ENCODE results near the gene PRAC1.
A peak's percentile ranks its signal among the peaks of the same experiment; 100 is the strongest.
"Not testable (repeated sequence)": the region's sequence is repeated elsewhere in the genome, so short reads cannot be mapped to it uniquely, and the experiment has no call there.

Gene PRAC1

GRCh38 chr17:48725288-48726064 is 3.2 kb upstream of the PRAC1 start:
- DNase-seq: no peak

- no peak for DNase-seq
Measured at GRCh38 chr17:48725004-48725287, 2.6 kb upstream of the PRAC1 start.

DNA sequence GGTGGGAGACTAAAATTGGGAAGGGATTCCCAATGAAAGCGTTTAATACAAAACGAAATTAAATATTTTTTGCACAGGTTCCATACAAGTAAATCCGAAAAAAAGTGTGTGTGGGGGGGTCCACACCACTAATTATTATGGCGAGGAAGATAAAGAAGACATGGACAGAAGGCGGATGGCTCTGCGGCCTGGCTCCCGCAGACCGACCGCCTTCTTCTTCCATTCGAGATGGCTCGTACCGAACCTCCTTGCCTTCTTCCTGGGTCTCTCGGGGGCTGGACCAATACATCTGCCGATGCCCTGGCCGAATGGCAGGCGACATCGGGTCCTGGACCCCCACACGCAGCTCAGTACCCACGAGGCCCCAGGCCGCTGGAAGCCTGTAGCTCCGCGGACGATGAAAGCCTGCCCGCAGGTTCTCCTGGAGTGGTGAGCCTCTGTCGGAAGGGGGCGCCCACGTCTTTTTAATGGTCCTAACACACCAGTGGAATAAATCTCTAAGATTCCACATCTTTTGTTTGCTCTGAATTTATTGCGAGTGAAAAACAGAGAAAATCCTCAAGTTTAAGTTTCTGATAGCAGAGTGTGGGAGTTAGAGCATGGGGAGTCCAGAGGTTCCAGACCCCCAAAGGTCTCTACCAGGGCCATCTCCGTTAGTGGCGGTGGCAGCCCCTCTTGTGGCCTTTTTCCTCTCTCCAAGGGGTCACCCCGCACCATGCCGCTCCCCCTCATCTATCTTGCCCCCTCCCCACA is 2.1 kb upstream of the PRAC1 start:
- DNase-seq: peak; percentile 75 to 83

DNA sequence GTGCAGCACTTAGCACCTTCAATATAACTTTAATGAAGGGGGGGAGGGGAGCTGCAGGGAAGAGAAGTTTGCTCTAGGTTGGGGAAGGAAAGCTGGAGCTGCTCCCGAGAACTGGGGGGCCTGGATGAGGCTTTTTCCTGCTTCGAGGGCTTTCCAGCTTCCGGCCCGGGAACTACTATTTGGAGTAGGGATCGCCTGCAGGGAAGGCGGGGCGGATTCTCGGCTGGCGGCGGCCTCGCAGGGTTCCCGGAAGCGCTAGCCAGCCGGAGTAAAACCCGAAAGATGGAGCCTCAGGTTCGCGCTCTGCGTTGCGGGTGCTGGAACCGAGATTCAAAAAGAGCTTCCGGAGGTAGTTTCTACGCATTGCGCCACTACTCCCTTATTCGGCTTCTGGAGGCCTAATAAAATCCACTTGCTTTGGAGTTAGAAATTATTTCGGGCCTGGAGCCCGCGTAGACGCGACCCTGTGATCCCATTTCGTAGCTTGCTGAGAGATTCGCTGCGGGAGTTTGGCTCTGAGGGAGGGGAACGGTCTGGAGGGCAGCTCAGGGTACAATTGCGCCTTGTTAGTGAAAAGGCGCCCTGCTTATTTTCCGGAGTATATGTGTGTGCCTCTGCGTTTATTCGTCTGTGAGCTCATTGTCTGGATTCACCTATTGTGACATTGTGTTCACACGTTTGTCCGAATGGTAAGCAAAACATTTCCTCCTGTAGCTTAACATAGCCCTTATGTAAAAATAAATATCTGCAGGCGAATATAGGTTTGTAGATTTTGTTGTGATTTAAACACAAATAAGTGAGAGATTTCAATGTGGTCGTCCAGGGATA is 1.3 kb upstream of the PRAC1 start:
- DNase-seq: no peak

GRCh38 chr17:48722915-48723422 is 651 bp upstream of the PRAC1 start, which contains the start of gene PRAC2:
Gene PRAC2 (plus strand): TSS chr17:48723185. CDS start chr17:48724411, 1,226 bp downstream.
- DNase-seq: no peak

DNA sequence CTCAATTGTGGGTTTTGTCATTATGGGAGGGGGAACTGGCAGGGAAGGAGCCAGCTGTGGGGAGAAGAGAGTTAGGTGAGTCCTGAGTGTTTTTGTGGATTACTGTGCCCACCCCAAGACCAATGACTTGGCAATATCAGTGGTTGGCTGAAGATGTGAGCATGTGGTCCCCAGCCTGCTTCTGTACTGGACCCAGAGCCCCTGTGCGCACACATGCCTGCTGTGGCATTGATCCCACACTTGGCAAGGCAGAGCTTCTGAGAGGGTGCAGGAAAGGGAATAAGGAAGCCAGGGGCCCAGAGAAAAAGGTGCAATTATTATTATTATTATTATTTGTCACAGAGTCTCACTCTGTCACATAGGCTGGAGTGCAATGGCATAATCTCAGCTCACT is 1.3 kb downstream of the PRAC1 start:
- no peak for DNase-seq

DNA sequence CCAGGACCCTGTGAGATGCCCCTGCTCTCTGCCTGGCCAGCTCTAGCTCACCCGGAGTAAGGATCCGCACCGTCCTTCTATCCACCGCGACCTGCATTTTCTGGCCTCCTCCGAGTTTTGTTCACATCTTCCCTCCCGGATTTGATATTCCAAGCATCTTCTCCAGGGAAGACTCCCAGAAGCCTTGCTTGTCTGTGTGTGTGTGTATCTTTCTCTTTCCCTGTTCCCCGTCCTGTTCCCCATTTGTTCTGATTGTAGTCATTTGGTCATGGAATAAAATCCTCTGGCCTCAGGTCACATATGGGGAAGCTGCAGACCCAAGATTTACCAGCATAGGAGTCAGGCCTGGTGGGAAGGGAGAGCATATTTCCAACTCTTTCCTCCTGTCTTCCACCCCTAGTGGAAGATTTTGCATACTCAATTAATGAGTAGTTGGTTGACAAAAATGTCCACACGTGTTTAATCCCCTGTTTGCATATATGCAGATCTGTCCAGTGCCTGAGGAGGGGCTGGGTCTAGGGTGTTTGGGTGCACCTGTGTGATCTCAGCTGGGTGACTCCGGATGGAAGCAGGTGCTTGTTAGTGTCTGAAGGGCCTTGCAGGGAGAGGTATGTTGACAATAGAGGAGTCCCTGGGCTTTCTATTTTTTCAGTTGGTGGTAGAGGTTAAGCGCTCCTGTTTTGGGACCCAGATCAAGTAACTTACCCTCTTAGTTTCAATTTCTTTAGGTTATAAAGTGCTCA is 1.9 kb downstream of the PRAC1 start:
- peak; percentile 19 to 71 for DNase-seq

DNA sequence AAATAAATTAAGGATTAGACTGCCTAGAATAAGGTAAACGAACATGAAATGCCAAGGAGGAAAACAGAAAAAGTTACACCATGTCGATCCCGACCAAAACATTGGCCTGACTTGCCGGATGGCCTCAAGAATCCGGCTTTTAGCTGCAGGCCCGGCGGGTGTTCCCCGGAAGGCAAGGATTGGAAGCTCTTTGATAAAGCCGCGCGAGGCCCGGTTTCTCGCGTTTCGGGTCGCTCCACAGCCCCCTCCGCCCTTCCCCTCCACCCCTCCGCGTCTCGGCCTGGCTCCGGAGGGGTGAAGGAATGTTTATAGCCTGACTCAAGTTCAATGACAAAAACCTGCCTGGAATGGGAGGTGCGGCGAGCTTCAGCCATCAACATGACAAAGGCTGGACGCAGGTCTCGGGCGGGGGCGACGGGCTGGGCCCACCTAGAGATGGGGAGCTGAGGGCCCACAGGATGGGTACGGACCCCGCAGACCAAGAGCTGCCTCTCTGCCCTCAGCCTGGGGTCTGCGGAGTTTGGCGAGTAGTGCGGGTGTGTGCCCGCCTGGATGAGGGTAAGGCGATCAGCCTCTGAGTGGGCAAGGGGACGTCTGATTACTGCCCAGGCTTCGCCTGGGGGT is 2.6 kb downstream of the PRAC1 start:
- no peak for DNase-seq

DNA sequence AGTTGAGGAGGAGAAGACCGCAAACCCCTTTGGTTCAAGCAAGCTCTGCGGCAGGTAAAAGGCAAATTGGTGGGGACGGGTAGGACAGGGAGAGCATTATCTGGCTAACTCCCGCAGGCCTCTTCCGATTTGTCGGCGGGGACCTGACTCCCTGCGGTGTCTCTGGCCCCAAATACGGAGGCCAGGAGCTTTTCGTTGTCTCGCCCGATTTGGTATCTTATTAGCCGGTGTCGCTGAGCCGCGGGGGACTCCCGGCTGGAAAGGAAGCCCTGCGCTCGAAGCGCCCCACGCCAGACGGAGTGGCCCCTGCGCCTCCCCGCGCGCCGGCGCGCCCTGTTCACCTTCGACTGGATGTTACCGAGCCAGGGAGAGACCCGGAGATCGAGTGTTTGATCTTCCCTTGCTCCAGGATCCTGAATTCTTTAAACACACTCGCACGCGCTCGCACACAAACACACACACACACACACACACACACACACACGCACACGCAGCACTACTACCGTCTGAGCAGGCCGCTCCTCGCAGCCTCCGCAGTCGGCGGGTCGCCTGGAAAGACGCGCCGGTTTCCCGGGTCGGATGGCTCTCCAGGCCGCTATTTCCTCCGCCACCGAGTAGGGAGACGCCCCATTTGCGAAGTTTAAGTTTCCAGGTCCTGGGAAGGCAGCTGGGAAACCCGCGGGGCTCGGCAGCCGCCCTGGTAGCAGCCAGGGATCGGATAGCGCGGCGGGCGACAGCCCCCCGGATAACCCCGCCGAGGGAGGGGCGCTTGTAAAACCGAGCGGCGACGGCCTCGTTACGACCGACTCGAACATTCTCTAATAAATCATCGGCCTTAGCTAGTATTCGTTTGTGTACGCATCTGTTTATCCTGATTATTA is 3.3 kb downstream of the PRAC1 start:
- DNase-seq: no peak

DNA sequence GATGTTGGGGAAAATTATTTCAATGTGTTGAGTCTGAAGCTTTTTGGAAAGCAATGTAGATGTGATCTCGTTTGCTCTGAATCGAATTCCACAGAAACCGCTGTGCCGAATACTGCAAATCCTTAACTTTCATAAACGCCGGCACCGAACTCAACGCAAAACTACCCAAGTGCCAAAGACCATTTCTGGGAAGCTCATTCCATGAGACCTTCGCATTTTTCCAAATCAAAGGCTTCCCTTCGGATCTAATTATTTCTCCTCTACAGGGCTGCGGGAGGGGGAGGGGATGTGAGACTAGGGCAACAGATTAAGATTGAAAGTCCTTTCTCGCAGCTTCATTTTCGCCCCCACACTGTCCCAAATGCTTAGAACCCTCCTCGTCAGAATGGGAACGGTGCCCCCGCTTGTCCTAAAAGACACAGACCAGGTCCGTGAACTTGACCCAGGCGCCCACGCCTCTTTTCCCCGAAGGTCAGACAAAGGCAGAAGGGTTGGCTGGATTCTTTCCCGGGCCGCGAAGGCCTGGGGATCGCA is 4.0 kb downstream of the PRAC1 start:
- DNase-seq: no peak

GRCh38 chr17:48717367-48718226 is 4.7 kb downstream of the PRAC1 start:
- DNase-seq: no peak

- not testable (repeated sequence) for DNase-seq
Measured at GRCh38 chr17:48716549-48716948, 5.8 kb downstream of the PRAC1 start.

DNA sequence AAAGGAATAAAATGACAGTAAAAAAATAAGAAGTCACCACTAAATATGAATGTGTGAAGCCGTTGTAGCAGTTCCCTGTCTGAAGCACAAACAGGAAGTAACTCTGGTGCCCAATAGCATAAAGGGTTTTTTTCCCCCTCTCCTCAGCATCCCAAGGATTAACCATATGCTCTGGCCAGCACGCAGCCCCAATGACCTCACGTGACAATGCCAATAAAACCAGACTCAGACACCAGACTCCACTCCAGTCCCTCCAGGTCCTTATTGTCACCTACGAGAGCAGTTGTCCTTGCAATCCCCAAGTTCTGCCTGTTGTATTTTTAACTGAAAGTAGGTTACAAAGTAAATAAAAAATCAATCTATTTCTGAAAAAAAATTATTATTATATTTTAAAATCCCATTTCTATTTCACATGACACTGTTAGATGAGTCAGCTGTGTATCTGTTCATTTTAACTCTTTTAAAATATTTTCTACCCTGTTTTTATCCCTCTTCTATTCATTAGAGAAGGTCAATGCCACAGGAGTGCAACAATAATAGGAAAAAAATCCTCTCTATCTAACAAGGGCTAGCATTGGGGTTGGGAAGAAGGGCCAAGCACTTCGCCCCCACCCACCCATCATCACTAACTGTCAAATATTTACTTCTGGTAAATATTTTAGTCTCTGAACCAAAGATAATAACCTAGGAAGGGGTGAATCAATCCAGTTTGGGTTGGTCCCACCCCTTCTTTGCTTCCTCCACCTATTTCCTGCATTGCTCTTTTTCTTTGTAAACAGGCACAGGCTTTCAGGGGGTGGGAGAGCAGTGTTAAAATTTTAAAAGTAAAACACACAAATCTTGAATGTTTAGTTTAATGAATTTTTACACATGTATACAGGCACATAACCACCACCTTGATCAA is 6.6 kb downstream of the PRAC1 start:
- peak; percentile 54 to 68 for DNase-seq

GRCh38 chr17:48711128-48711527 is 11.2 kb downstream of the PRAC1 start:
- no peak for DNase-seq

DNA sequence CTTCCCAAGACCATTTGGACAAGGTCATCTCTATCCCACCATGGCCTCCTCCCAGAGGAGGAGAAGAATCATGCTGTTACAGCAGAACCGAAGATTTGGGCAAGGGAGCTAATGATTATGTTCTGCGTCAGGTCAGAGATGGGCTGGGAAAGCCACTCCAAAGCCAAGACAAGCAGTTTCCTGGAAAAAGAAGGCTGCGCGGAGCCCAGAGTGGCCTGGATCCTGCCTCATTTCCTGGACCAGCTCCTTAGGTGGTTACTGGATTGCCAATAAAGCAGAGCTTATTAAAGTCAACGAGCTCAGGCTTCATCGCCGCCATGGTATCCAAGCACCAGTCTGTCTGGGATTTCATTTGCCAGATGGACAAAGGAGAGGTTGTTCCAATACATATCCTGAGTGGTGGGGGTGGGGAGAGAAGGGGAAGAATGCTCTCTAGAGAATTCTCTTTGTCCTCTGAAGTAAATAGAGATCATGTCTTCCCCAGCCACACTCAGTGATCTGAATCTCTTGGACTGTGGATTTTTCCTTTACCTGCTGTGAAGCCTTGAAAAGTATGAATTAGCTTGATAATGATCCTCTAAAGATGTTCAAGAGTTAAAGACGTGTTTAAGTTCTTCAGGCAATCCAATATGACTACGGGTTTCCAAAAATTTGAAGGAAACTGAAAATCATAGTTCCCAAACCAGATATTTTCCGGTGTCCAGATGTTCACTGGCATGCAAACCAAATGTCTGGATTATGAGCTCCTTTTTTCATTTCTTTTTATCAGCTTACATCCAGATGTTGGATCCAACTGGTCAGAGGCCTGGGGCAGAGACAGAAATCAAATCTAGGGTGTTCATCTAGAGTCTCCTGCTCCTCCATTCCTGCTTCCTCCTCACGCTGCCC is 17.7 kb downstream of the PRAC1 start:
- DNase-seq: no peak

- DNase-seq: no peak
Measured at GRCh38 chr17:48701864-48702532, 20.3 kb downstream of the PRAC1 start.

- DNase-seq: no peak
Measured at GRCh38 chr17:48693178-48693577, 29.1 kb downstream of the PRAC1 start.
